ENCODE measurements around the gene YAP1.
A peak's percentile ranks its signal among the peaks of the same experiment; 100 is the strongest.

YAP1 gene

DNA sequence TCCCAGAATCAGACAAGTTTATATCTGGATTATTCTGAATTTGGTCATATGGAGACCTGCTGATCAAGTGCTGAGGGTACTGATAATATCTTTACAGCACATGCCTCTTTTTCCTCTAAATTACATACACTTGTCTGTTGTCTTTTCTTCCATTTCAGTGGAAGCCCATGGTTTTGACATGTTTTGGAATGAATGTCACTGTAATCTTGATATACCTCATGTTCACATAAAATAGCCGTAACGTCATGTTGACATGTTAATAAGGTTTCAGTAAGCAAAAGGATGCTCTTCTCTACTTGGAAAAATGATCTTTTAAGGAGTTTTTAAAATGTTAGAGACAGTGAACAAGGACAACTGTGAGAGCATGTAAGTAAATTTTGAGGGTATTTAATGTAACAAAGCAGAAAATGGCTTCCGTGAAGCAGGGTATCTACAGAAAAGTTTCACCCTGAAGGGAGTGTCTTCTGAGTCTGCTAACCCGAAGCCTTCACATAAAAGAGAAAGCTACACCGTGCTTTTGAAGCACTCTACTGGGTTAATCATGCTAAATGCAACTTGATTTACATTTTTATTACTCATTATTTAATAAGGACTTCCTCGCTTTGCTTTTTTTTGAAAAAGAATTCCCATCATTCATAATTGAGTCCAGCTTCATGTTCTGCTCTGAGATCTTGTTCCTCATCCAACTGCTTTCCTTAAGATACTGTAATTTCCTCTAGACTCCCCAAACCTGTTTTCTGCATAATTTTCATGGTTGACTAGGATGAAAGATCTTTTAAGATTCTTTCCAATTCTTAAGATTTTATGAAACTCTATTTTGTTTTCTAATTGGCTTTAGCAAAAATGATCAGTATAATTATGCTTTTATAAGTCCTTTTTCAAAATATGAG lies 56.2 kb downstream of the YAP1 start:
- TF ChIP-seq FOXP2 (optimal IDR thresholded peaks at IDR 0.05; ENCODE audit: borderline replicate concordance, extremely low read depth, extremely low read length, insufficient read depth), result no peak
- TF ChIP-seq, protein P1, sequence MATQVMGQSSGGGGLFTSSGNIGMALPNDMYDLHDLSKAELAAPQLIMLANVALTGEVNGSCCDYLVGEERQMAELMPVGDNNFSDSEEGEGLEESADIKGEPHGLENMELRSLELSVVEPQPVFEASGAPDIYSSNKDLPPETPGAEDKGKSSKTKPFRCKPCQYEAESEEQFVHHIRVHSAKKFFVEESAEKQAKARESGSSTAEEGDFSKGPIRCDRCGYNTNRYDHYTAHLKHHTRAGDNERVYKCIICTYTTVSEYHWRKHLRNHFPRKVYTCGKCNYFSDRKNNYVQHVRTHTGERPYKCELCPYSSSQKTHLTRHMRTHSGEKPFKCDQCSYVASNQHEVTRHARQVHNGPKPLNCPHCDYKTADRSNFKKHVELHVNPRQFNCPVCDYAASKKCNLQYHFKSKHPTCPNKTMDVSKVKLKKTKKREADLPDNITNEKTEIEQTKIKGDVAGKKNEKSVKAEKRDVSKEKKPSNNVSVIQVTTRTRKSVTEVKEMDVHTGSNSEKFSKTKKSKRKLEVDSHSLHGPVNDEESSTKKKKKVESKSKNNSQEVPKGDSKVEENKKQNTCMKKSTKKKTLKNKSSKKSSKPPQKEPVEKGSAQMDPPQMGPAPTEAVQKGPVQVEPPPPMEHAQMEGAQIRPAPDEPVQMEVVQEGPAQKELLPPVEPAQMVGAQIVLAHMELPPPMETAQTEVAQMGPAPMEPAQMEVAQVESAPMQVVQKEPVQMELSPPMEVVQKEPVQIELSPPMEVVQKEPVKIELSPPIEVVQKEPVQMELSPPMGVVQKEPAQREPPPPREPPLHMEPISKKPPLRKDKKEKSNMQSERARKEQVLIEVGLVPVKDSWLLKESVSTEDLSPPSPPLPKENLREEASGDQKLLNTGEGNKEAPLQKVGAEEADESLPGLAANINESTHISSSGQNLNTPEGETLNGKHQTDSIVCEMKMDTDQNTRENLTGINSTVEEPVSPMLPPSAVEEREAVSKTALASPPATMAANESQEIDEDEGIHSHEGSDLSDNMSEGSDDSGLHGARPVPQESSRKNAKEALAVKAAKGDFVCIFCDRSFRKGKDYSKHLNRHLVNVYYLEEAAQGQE (IDR thresholded peaks at IDR 0.05; ENCODE audit: insufficient read depth in 1 of 2, low read depth in 2 of 2, low read length in 2 of 2), result no peak
- no peak for TF ChIP-seq POLR2AphosphoS5 (IDR thresholded peaks at IDR 0.05; ENCODE audit: low read depth, low read length)
- no peak for TF ChIP-seq SIN3A (IDR thresholded peaks at IDR 0.05; ENCODE audit: borderline replicate concordance, insufficient read depth, low read length)

DNA sequence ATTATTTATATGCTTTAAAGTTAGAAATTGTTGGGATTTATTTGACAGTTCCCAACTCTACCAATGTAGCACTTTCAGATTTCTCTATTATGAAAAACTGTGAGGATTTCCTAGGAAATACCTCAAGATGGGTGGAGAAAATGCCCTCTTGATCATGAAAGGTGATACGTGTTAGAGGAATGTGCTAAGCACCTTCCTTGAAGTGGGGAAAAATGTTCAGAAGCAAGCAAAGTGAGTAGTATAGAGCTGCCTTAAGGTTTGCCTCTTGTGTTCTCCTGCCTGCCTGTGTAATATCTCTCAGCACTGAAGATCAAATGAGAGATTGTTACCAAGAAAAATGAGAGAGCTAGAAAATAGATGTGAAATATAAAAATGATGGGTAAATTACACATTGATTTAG lies 58.2 kb downstream of the YAP1 start:
- no peak for TF ChIP-seq POLR2AphosphoS5 (IDR thresholded peaks at IDR 0.05; ENCODE audit: low read depth, low read length)

DNA sequence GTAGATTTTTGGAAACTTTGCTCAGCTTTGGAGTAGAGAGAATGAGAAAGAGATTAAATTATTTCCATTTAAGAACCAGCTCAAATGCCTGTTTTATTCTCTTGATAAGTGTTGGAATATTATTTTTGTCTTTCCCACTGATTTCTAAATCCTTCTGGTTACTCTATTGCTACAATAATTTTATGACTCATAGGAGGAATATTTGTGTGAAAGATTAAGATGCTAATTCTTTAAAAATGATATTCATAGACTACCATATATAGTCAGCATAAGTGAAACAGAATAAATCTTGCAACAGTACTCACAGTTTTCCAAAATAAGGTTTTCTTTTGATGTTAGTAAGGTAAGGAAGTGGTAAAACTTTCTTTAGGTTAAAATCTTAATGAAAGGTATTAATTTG lies 60.9 kb downstream of the YAP1 start:
- TF ChIP-seq TAF1 (IDR thresholded peaks at IDR 0.05; ENCODE audit: borderline replicate concordance, insufficient read depth, low read length), result no peak
- TF ChIP-seq FOXP2 (optimal IDR thresholded peaks at IDR 0.05; ENCODE audit: borderline replicate concordance, extremely low read depth, extremely low read length, insufficient read depth), result no peak
- no peak for TF ChIP-seq SIN3A (IDR thresholded peaks at IDR 0.05; ENCODE audit: borderline replicate concordance, insufficient read depth, low read length)

DNA sequence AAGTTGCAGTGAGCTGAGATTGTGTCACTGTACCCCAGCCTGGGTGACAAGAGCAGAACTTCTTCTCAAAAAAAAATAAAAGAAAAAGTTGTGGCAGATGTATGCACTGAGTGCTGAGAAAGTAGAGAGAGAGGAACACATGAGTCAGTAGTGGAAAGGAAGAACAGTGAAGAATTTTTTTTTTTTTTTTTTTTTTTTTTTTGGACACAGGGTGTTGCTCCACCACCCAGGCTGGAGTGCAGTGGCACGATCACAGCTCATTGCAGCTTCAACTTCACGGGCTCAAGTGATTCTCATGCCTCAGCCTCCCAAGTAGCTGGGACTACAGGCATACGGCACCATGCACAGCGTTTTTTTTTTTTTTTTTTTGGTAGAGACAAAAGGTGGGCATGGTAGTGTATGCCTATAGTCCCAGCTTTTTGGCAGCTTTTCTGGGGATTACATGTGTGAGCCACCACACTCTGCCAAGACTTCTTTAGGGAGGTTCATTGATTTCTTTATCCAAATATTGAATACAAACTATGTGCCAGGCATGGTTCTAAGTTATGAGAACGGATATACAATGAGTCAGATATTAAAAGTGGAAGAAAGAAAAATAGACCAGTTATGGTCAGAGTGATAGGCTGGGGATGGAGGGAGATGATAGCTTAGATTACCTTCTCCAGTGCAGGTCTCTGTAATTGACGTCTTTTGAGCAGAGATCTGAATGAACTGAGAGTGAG lies 62.0 kb downstream of the YAP1 start:
- TF ChIP-seq POLR2AphosphoS5 (IDR thresholded peaks at IDR 0.05; ENCODE audit: low read depth, low read length), result no peak
- TF ChIP-seq, protein P1 (IDR thresholded peaks at IDR 0.05; ENCODE audit: insufficient read depth in 1 of 2, low read depth in 2 of 2, low read length in 2 of 2), result no peak
- TF ChIP-seq SIN3A (IDR thresholded peaks at IDR 0.05; ENCODE audit: borderline replicate concordance, insufficient read depth, low read length), result no peak
- TF ChIP-seq TAF1 (IDR thresholded peaks at IDR 0.05; ENCODE audit: borderline replicate concordance, insufficient read depth, low read length), result no peak
- TF ChIP-seq FOXP2 (optimal IDR thresholded peaks at IDR 0.05; ENCODE audit: borderline replicate concordance, extremely low read depth, extremely low read length, insufficient read depth), result no peak

DNA sequence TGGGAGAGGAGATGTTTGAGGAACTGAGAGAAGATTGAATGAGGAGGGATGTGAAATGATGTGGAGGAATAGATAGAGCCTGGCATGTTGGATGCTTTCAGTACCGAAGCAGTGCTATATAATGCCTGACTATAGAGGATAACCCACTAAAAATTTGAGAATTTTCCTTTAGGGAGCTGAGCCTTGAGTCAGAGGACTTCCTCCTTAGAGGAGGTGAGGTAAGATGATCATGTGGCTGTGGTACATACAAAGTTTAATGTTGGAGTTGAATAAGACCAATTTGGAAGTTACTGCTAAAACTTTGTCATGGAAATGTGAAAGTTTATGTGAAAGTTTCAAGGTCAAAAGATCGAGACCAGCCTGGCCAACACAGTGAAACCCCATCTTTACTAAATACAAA lies 66.9 kb downstream of the YAP1 start:
- no peak for TF ChIP-seq SIN3A (IDR thresholded peaks at IDR 0.05; ENCODE audit: borderline replicate concordance, insufficient read depth, low read length)
- TF ChIP-seq FOXP2 (optimal IDR thresholded peaks at IDR 0.05; ENCODE audit: borderline replicate concordance, extremely low read depth, extremely low read length, insufficient read depth), result no peak
- TF ChIP-seq POLR2AphosphoS5 (IDR thresholded peaks at IDR 0.05; ENCODE audit: low read depth, low read length), result no peak
- TF ChIP-seq TAF1 (IDR thresholded peaks at IDR 0.05; ENCODE audit: borderline replicate concordance, insufficient read depth, low read length), result no peak

DNA sequence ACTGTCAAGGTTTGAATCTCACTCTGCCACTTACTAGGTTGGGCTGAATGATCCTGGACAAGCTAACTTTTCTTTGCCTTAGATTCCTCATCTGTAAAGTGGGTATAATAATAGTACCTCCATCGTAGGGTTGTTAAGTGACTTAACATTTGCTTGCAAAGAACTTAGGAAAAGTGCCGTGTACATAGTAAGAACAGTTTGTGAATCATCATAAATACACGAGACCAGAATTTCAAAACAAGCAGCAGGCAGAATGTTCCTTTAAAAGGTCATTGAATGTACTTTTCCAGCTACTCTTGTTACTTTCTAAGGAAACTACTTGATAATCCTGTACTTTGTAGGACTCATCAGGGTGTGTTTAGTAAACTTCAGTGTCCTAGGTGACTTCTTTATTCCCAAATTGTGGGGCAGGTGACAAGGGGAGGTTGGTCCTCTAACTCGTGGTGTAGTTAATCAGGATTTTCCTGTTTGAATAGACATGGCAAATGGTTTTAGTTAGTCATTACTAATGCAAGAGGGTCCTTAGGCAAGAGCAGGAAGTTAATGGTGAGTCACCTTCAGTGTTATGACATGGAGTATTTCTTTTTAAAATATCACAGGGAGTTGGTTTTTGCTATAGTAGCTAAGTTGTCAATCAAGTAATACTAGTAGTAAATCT lies 67.9 kb downstream of the YAP1 start:
- TF ChIP-seq, protein P1 (IDR thresholded peaks at IDR 0.05; ENCODE audit: insufficient read depth in 1 of 2, low read depth in 2 of 2, low read length in 2 of 2), result 0 out of 4 replicates have a peak, but pooled peaks of 1 of the 2 experiments have one; percentile 38
- TF ChIP-seq FOXP2 (optimal IDR thresholded peaks at IDR 0.05; ENCODE audit: borderline replicate concordance, extremely low read depth, extremely low read length, insufficient read depth) (no peak), POLR2AphosphoS5 (IDR thresholded peaks at IDR 0.05; ENCODE audit: low read depth, low read length) (peak; percentile 57; the same call in 1 of the 2 replicates), TAF1 (IDR thresholded peaks at IDR 0.05; ENCODE audit: borderline replicate concordance, insufficient read depth, low read length) (peak; percentile 57; the same call in 1 of the 2 replicates), SIN3A (IDR thresholded peaks at IDR 0.05; ENCODE audit: borderline replicate concordance, insufficient read depth, low read length) (peak; percentile 58; the same call in 1 of the 2 replicates)
